IMR-90 (cell line): Measurements from ENCODE around the gene GABBR1. TPM values are rescaled to one million over a fixed set of nuclear protein-coding genes. Genes with fewer than 3 reads are reported as not detected.

Experiments
- ATAC-seq: fragments of 200-7000 bp; cut with Tn5 transposase; 2 replicates; pipeline ENCODE4 v1.9.1; 2020; ENCODE audit warnings: low read depth, mild to moderate bottlenecking, moderate library complexity
- BruUV-seq: library from RNA; stranded (reverse); fragments of 400-500 nt; replicated peaks from 2 replicates; lab custom pipeline; 2021; lab: Mats Ljungman, UMichigan
- CTCF ChIA-PET: fragments of 300-600 bp; formaldehyde crosslinking; extraction: SDS; loops from one replicate; lab custom pipeline; 2021; ENCODE audit warnings: antibody characterized with exemption; lab: Yijun Ruan, JAX
- POLR2A ChIA-PET: fragments of 300-600 bp; sonication (Branson Sonifier 250); formaldehyde crosslinking; loops from one replicate; lab custom pipeline; 2022; ENCODE audit warnings: antibody characterized with exemption; ENCODE audit not compliant: unreplicated experiment; lab: Charles Lee
- DNase-seq: peaks from one replicate; pipeline ENCODE4 v3.0.0; 2013
- H2AFZ ChIP-seq: replicated peaks from 2 replicates; pipeline ENCODE3; 2013; ENCODE audit warnings: low read length, mild to moderate bottlenecking; ENCODE audit not compliant: poor library complexity
- H2AK5ac ChIP-seq: 2 replicates; pipeline ENCODE4 v1.6.1; 2013; ENCODE audit warnings: low read depth, low read length, inconsistent platforms
- H2AK9ac ChIP-seq: replicated peaks from 2 replicates; pipeline ENCODE3; 2013; ENCODE audit warnings: mild to moderate bottlenecking, low read depth, low read length, moderate library complexity; ENCODE audit not compliant: poor library complexity
- H2BK120ac ChIP-seq: 2 replicates; pipeline ENCODE4 v1.6.1; 2013; ENCODE audit warnings: low read depth, low read length, inconsistent platforms
- H2BK15ac ChIP-seq: 3 replicates; pipeline ENCODE4 v1.6.1; 2013; ENCODE audit warnings: low read depth, low read length, inconsistent platforms
- H2BK20ac ChIP-seq: 2 replicates; pipeline ENCODE4 v1.6.1; 2013; ENCODE audit warnings: low read depth, mild to moderate bottlenecking, inconsistent platforms, low read length, moderate library complexity
- H2BK5ac ChIP-seq: 2 replicates; pipeline ENCODE4 v1.6.1; 2013; ENCODE audit warnings: mild to moderate bottlenecking, low read depth, low read length, inconsistent platforms; ENCODE audit not compliant: poor library complexity, severe bottlenecking
- H3K14ac ChIP-seq: replicated peaks from 2 replicates; pipeline ENCODE4 v1.6.1; 2013; ENCODE audit warnings: low read depth, low read length, inconsistent platforms
- H3K18ac ChIP-seq: 2 replicates; pipeline ENCODE4 v1.6.1; 2013; ENCODE audit warnings: low read depth, low read length, control low read depth
- H3K23ac ChIP-seq: 2 replicates; pipeline ENCODE4 v1.6.1; 2013; ENCODE audit warnings: low read depth, low read length, inconsistent platforms
- H3K27ac ChIP-seq: 2 replicates; pipeline ENCODE4 v1.5.1; 2013; ENCODE audit warnings: mild to moderate bottlenecking, control low read depth, low read length; ENCODE audit not compliant: insufficient read depth
- H3K27me3 ChIP-seq: 2 replicates; pipeline ENCODE4 v1.6.1; 2013; ENCODE audit warnings: low read length; ENCODE audit not compliant: control insufficient read depth, insufficient read depth
- H3K36me3 ChIP-seq: 2 replicates; pipeline ENCODE4 v1.6.1; 2013; ENCODE audit warnings: low read length, mixed read lengths; ENCODE audit not compliant: control insufficient read depth, insufficient read depth
- H3K4ac ChIP-seq: 2 replicates; pipeline ENCODE4 v1.6.1; 2013; ENCODE audit warnings: low read depth, low read length, inconsistent platforms
- H3K4me1 ChIP-seq: 2 replicates; pipeline ENCODE4 v1.6.1; 2013; ENCODE audit warnings: low read length, mixed read lengths; ENCODE audit not compliant: control insufficient read depth, insufficient read depth
- H3K4me2 ChIP-seq: 2 replicates; pipeline ENCODE4 v1.6.1; 2013; ENCODE audit warnings: low read depth, mild to moderate bottlenecking, control low read depth, low read length, moderate library complexity
- H3K4me3 ChIP-seq: 2 replicates; pipeline ENCODE4 v1.5.1; 2013; ENCODE audit warnings: low read depth, mild to moderate bottlenecking, control low read depth, low read length, moderate library complexity; ENCODE audit not compliant: insufficient read depth
- H3K56ac ChIP-seq: 2 replicates; pipeline ENCODE4 v1.6.1; 2013; ENCODE audit warnings: low read length, inconsistent platforms; ENCODE audit not compliant: insufficient read depth; ENCODE audit errors: extremely low read depth
- H3K79me1 ChIP-seq, 2 experiments: 2 replicates each; pipeline ENCODE4 v1.6.1; 2013; ENCODE audit warnings: low read length in 2 of 2, inconsistent platforms in 1 of 2, low read depth in 1 of 2
- H3K9ac ChIP-seq: 2 replicates; pipeline ENCODE4 v1.6.1; 2013; ENCODE audit warnings: low read depth, low read length, control low read depth
- H3K9me1 ChIP-seq: 2 replicates; pipeline ENCODE4 v1.6.1; 2013; ENCODE audit warnings: low read length, inconsistent platforms; ENCODE audit not compliant: insufficient read depth
- H3K9me3 ChIP-seq: 2 replicates; pipeline ENCODE4 v1.6.1; 2013; ENCODE audit warnings: low read length; ENCODE audit not compliant: control insufficient read depth, insufficient read depth
- H4K20me1 ChIP-seq: 2 replicates; pipeline ENCODE4 v1.6.1; 2013; ENCODE audit warnings: low read length, inconsistent platforms; ENCODE audit not compliant: insufficient read depth
- H4K5ac ChIP-seq: 2 replicates; pipeline ENCODE4 v1.6.1; 2013; ENCODE audit warnings: mild to moderate bottlenecking, low read depth, low read length, control low read depth
- H4K8ac ChIP-seq, 2 experiments: 2 replicates each; pipeline ENCODE4 v1.6.1; 2013; ENCODE audit warnings: low read depth in 2 of 2, low read length in 2 of 2, control low read depth in 1 of 2, inconsistent platforms in 1 of 2
- H4K91ac ChIP-seq: 2 replicates; pipeline ENCODE4 v1.6.1; 2013; ENCODE audit warnings: low read depth, low read length, inconsistent platforms; ENCODE audit not compliant: insufficient read depth
- MAZ ChIP-seq: IDR thresholded peaks from 2 replicates; pipeline ENCODE4 v1.6.1; 2012; ENCODE audit warnings: low read depth, mild to moderate bottlenecking, low read length, improper control_type of control experiment, moderate library complexity, borderline replicate concordance
- MXI1 ChIP-seq: IDR thresholded peaks from 2 replicates; pipeline ENCODE4 v1.6.1; 2012; ENCODE audit warnings: low read depth, mild to moderate bottlenecking, low read length, moderate library complexity, borderline replicate concordance
- SMC3 ChIP-seq: fragments of 150-350 bp; IDR thresholded peaks from 2 replicates; pipeline ENCODE4 v1.6.1; 2016; ENCODE audit warnings: low read depth, mild to moderate bottlenecking, antibody characterized with exemption, low read length, moderate library complexity
- USF2 ChIP-seq: fragments of 150-350 bp; IDR thresholded peaks from 2 replicates; pipeline ENCODE4 v1.6.1; 2017; ENCODE audit warnings: mild to moderate bottlenecking, antibody characterized with exemption, low read length, low read depth
- dilution Hi-C: fragments of 300-500 bp; cut with HindIII; formaldehyde crosslinking; loops from one replicate; pipeline ENCODE4 v1.14.3; 2018; ENCODE audit warnings: low sequenced_read_pairs; ENCODE audit not compliant: unreplicated experiment
- in situ Hi-C: fragments of 300-500 bp; cut with MboI; formaldehyde crosslinking; loops from 3 replicates; pipeline ENCODE4 v1.14.3; 2019; ENCODE audit warnings: low sequenced_read_pairs, inconsistent platforms, mixed read lengths
- intact Hi-C: fragments of 100-400 bp; cut with micrococcal nuclease; formaldehyde crosslinking; loops from 2 replicates; pipeline ENCODE4 v1.10.0; 2022
- polyA plus RNA-seq, 3 experiments: library from polyadenylated mRNA; depleted of rRNA; stranded (reverse); fragments of >200 nt; gene quantifications; 2 replicates each; pipeline ENCODE4 v1.2.3, GENCODE V29; 2012; ENCODE audit warnings: low replicate concordance in 1 of 3
- total RNA-seq: library from RNA; depleted of rRNA; stranded (reverse); fragments of >200 nt; gene quantifications from 2 replicates; pipeline ENCODE4 v1.2.3, GENCODE V29; 2012

GABBR1 gene
- total and polyA plus RNA-seq, 2 of the 4 experiments (the other 2 are of a cell fraction), result 5.9 to 31.5 TPM

- H4K5ac ChIP-seq, result no peak overlapping the region
- H4K8ac ChIP-seq, result no peak overlapping the region
- no peak for TF ChIP-seq USF2
- TF ChIP-seq MXI1, result no peak
- TF ChIP-seq MAZ, result no peak
- no peak for TF ChIP-seq SMC3
- no peak overlapping the region for H3K4ac ChIP-seq
- ATAC-seq, result no peak
- no peak overlapping the region for H3K56ac ChIP-seq
- peaks cover 5% of the 10 kb centered on the region; the same call in 1 of the 2 replicates for H3K9me1 ChIP-seq
- H2BK120ac ChIP-seq, result no peak overlapping the region
- CTCF ChIA-PET, result no interaction called here
- DNase-seq, result no peak
- H3K36me3 ChIP-seq, result peaks cover 72% of the 10 kb centered on the region
- no peak overlapping the region for H3K18ac ChIP-seq
- dilution Hi-C loops (no loop called here), in situ Hi-C loops (no loop called here), intact Hi-C loops (no loop called here)
- H2AK9ac ChIP-seq, result no peak overlapping the region
- BruUV-seq, result no TSS peak
- H3K4me1 ChIP-seq, result no peaks in the 10 kb centered on the region
- no peak overlapping the region for H2AK5ac ChIP-seq
- peaks cover 2% of the 10 kb centered on the region; the same call in 1 of the 2 replicates for H4K20me1 ChIP-seq
- no peaks in the 10 kb centered on the region for H3K9me3 ChIP-seq
- no peak overlapping the region for H3K9ac ChIP-seq
- H2BK20ac ChIP-seq, result no peak overlapping the region
- no peak overlapping the region for H3K4me2 ChIP-seq
- no peak overlapping the region for H2BK5ac ChIP-seq
- no peak overlapping the region for H2BK15ac ChIP-seq
- H3K27me3 ChIP-seq, result no peaks in the 10 kb centered on the region
- H2AFZ ChIP-seq, result no peak overlapping the region
- no peak overlapping the region for H3K14ac ChIP-seq
- POLR2A ChIA-PET, result no interaction called here
- H4K91ac ChIP-seq, result no peak overlapping the region
- no peak overlapping the region for H3K27ac ChIP-seq
- no peak overlapping the region for H3K4me3 ChIP-seq
- no peaks in the 10 kb centered on the region; a peak in 1 of 4 replicates for H3K79me1 ChIP-seq
- no peak overlapping the region for H3K23ac ChIP-seq
These were observed 24.9 kb downstream of the GABBR1 start for GRCh38 chr6:29608131-29608530.
